C4-2B (cell line): ENCODE measurements around the gene DPP6.

Source experiments
- H3K27ac ChIP-seq: fragments of 450-650 bp; 2 replicates; pipeline ENCODE4 v1.5.1; 2017
- ZFX ChIP-seq: fragments of 450-650 bp; IDR thresholded peaks from 2 replicates; pipeline ENCODE4 v1.6.1; 2017
- TF ChIP-seq, protein P1 (sequence below): fragments of 450-650 bp; conservative IDR thresholded peaks from 2 replicates; pipeline ENCODE4 v1.5.1; 2017; ENCODE audit warnings: mild to moderate bottlenecking

The DPP6 gene

DNA sequence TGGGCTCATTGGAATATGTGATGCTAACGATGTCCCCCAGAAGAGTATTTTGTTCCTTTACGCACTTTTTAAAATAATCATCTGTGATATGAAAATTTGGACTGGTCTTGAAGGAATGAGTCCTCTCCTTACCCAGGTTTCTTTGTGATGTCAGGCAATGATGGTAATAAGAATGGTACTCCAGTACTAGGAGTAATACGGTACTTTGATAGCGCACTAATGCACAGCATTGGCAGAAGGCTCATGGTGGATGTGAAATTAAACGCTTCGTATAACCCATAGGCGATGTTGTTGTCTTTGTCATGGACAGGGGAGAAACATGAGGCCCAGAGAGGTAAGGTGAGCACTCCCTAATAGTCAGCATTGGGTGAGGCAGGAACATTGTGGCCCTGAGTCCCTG lies 125.4 kb downstream of the DPP6 start:
- no peak overlapping the region for H3K27ac ChIP-seq
- TF ChIP-seq, protein P1, sequence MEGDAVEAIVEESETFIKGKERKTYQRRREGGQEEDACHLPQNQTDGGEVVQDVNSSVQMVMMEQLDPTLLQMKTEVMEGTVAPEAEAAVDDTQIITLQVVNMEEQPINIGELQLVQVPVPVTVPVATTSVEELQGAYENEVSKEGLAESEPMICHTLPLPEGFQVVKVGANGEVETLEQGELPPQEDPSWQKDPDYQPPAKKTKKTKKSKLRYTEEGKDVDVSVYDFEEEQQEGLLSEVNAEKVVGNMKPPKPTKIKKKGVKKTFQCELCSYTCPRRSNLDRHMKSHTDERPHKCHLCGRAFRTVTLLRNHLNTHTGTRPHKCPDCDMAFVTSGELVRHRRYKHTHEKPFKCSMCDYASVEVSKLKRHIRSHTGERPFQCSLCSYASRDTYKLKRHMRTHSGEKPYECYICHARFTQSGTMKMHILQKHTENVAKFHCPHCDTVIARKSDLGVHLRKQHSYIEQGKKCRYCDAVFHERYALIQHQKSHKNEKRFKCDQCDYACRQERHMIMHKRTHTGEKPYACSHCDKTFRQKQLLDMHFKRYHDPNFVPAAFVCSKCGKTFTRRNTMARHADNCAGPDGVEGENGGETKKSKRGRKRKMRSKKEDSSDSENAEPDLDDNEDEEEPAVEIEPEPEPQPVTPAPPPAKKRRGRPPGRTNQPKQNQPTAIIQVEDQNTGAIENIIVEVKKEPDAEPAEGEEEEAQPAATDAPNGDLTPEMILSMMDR, result no peak
- no peak for TF ChIP-seq ZFX

DNA sequence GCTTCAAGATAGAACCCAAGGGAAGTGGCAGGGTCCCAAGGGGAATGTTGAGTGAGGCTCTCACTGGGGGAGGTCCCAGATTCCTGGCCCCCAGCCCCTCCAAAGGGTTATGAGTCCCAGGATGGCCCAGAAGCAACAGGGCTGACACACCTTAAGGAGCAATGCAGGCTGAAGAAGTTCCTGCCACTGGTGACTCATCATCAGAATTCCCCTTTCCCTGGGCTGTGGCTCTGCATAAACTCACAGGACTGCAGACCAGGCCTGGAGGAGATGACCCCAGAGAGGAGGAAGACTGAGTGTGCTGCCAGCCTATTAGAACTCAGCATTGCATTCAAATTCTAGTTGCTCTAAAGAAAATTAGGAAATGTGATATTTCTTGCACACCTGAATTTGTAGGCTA lies 126.7 kb downstream of the DPP6 start:
- H3K27ac ChIP-seq, result no peak overlapping the region
- TF ChIP-seq ZFX, result no peak
- TF ChIP-seq, protein P1, result no peak

DNA sequence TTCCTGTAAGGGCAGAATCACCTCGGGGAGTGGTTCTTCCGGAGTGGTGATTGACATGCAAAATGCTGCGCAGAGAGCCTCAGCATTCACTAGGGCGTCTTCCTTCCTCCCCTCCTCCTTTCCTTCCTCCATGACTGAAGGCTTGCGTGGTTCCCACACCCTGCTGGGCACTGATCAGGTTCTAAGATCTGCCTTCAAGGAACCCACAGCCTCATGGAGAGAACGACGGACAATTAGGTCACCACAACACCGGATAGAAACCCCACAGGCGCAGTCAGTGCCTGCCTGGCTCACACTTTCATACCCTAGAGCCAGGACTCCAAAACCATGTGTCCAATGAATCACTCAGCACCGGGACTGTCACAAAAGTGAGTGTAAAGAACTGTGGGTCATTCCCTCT lies 131.3 kb downstream of the DPP6 start:
- TF ChIP-seq, protein P1, result no peak
- TF ChIP-seq ZFX, result no peak
- no peak overlapping the region for H3K27ac ChIP-seq

DNA sequence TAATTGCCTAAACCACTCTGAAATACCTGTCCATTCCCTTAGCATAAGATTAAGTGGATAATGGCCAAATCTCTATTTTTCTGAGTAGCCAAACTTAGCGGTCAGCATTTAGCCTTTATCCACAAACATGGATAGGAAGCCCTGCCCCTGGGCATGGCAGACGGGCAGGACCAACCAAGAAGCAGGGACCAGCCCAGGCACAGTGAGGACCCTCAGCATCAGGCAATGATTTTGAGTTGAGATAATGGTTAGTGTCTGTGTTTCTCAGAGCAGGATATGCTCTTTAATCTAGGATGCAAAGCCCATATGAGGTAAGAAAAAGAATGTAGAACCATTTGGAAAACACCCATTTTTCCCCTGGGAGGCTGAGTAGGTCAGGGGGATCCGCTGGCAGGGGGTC lies 131.7 kb downstream of the DPP6 start:
- TF ChIP-seq ZFX, result no peak
- no peak overlapping the region for H3K27ac ChIP-seq

DNA sequence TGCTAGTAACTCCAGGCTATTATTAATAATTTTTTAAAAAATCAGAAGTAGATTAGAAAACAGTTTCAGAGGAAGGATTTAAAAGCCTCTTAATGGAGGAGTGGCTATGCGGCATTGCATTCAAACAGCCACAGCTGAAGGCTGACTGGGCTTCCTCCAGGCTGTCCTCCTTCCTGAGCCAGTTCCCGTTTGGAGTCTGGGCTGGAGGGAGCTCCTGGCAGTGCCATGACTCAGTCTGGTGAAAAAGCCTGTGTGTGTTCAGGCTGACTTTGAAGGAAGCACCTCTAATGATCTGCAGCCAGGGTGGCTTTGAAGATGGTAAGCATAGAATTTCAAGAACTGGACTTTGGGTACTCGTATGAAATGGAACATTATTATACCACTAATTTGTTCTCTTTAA lies 134.6 kb downstream of the DPP6 start:
- TF ChIP-seq, protein P1, result no peak
- no peak for TF ChIP-seq ZFX

DNA sequence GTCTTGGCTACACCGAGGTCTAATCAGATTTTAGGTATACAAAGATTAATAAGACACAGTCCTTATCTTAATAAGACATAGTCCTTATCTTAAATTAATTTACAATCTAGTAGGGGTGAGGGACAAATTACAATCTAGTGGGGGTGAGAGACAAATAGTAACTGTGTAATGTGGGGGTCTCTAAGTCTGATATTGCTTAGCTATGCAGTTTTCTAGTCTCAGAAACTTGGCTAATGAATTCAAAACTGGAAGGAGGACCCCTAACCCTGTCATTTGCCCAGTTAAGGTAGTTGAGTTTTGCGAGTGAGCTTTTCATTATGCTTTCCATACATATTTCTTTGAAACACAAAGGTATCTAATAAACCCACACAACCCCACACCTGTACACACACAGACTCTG lies 136.1 kb downstream of the DPP6 start:
- H3K27ac ChIP-seq, result no peak overlapping the region
- TF ChIP-seq ZFX, result no peak
- TF ChIP-seq, protein P1, result no peak

More for the DNA sequence above, 134.6 kb downstream of the DPP6 start:
- H3K27ac ChIP-seq, result no peak overlapping the region

DNA sequence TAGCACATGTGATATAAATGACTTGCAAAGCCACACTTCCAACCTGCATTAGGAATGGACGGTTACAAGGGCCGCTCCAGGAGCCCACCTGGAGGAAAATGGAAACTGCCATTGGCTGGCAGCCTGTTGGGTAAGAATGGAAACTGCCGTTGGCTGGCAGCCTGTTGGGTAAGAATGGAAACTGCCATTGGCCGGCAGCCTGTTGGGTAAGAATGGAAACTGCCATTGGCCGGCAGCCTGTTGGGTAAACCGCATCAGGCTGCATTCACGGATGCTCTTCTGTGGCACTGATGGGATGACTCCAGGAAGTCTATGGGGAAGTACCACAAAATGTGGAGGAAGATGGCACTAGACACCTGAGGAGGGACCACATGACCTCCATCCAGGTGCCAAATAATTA lies 143.1 kb downstream of the DPP6 start:
- TF ChIP-seq ZFX, result no peak
- TF ChIP-seq, protein P1, result no peak

DNA sequence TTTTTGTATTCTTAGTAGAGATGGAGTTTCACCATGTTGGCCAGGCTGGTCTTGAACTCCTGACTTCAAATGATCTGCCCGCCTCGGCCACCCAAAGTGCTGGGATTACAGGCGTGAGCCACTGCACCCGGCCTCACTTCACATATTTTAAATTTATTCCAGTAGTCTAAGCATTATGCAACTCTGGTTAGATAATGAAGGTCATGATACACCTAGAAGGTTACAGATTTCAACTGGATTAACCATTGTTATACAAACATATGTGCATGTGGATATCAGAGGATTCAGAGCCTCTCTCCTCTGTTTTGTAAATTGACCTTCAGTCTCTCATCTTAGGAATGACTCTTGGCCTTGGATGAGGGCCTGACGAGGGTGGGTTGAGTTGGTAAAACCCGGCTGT lies 146.3 kb downstream of the DPP6 start:
- no peak overlapping the region for H3K27ac ChIP-seq
- TF ChIP-seq ZFX, result no peak

More for the DNA sequence above, 143.1 kb downstream of the DPP6 start:
- no peak overlapping the region for H3K27ac ChIP-seq

DNA sequence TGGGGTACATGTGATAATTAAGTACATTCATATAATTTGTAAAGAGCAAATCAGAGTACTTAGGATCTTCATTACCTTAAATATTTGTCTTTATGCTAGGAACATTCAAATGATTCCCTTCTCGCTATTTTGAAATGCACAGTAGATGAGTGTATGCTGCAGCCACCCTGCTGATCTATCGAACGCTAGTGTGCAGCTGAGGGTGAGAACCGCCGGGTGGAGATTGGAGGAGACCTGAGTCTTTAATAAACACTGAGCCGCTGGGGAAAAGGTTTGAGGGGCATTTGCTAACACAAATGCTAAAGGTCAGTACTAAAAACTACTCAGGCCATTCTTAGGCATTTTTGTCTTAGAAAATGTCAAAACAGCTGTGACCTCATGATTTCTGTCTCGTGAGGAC lies 148.0 kb downstream of the DPP6 start:
- no peak overlapping the region for H3K27ac ChIP-seq
- TF ChIP-seq, protein P1, result no peak
- TF ChIP-seq ZFX, result no peak
